Pulmonary artery endothelial cell (primary cell): ENCODE data around the gene CD86. TPM values are rescaled to one million over a fixed set of nuclear protein-coding genes. Genes with fewer than 3 reads are reported as not detected.
"Not testable (repeated sequence)": the region's sequence is repeated elsewhere in the genome, so short reads cannot be mapped to it uniquely, and the experiment has no call there.

Experiments used
- DNase-seq: peaks from one replicate; pipeline ENCODE4 v3.0.0-alpha.2; 2011; ENCODE audit warnings: low read depth, low spot score
- total RNA-seq: library from RNA; depleted of rRNA; stranded (reverse); fragments of >200 nt; gene quantifications from 2 replicates; pipeline ENCODE4 v1.2.3, GENCODE V29; 2014

The CD86 gene, protein sequence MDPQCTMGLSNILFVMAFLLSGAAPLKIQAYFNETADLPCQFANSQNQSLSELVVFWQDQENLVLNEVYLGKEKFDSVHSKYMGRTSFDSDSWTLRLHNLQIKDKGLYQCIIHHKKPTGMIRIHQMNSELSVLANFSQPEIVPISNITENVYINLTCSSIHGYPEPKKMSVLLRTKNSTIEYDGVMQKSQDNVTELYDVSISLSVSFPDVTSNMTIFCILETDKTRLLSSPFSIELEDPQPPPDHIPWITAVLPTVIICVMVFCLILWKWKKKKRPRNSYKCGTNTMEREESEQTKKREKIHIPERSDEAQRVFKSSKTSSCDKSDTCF
- not detected in 2 replicates for total RNA-seq

- DNase-seq = no peak
These were observed at the start of gene CD86 for GRCh38 chr3:122055215-122055614. Gene CD86 (plus strand): TSS chr3:122055362. CDS start chr3:122055490, 128 bp downstream.

DNA sequence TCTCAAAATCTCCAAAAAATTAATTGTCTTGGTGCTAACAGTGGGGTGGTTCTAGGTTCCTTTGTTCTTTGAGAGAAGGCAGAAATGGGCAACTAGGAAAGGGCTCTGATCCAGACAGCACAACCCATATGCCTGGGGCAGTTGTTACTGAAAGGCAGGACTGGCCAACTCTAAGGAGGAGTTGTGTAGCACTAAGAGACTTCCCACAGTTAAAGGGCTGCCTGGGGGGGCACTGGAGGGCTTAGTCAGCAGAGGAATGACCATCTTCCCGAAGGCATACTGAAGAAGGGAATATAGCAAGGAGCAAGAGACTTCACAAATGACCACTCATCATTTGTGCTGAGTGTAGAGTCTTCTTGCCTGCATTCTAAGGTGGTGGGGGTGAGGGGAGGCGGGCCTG lies 48.9 kb upstream of the CD86 start:
- DNase-seq = no peak

DNA sequence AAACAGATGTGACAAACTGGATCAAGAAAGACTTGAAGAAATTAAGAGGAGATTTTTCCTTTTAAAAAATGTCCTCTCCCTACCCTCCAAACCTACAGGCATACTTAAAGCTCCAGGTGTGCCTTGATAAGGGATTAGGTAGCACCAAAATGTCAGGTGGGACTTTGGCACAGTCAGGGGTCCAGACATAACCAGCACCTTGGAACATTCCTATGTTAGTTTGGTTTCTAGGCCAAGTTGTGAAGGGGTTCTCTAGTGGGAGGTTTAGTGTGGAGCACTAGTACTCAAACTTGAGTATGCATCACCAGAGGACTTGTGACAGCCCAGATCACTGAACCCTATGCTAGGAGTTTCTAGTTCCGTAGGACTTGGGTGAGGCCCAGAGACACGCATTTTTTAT lies 47.0 kb upstream of the CD86 start:
- DNase-seq = no peak

DNA sequence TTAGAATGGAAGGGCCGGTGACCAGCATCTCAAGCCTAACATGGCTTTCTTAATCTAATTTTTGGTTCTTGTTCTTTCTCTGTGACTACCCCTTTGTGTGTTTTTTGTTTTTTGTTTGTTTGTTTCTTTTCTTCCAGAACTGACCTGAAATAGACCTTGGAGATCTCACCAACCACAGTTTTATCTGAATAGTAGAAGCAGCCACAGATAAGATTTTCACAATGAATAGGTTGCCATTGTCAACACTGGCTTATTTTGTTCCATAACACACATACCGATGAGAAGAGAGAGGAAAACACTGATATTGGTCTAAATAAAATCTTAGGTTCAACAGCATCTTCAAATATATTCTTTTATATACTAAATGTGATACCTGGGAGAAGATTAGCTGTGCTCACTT lies 44.7 kb upstream of the CD86 start:
- DNase-seq = no peak

- DNase-seq = no peak
These were observed 43.8 kb upstream of the CD86 start for GRCh38 chr3:122011396-122011795.

DNA sequence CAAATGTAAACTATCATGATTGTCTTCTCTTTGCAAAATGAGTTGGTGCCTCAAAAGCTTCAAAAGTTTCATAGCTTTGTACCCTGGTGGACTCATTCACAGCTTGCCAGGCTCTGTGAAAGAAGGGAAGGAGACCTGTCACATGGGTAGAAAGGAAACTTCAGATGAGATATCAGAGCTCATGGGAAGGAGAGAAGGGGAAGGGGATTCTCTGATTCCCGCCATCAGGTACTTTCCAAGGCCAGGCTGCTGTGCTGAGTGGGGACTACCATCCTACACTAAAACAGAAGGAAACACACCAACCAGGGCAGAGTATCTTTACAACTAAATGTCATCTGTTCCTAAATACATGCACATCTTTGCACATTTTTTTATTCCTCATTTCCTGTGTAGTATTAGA lies 42.3 kb upstream of the CD86 start:
- no peak for DNase-seq

DNA sequence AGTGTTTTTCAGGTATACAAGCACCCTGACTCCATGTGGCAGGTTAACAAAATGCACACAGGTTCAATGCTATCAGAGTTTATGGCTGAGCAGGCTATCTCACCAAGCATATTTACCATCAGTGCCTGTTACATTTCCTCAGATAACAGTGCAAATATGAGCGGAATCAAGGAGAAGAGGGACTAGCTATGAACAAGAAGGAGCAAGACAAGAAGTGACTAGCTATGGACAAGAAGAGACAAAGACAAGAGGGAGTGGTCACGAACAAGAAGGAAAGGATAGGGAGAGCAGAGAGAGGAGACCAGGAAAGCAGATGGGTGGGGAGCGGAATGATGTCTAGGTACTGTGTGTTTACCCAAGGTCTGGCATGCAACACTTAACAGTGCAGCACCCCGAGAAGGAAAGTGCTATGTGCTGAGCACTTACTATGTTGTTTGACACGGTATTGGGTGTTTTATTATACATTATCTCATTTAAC lies 41.7 kb upstream of the CD86 start:
- no peak for DNase-seq

DNA sequence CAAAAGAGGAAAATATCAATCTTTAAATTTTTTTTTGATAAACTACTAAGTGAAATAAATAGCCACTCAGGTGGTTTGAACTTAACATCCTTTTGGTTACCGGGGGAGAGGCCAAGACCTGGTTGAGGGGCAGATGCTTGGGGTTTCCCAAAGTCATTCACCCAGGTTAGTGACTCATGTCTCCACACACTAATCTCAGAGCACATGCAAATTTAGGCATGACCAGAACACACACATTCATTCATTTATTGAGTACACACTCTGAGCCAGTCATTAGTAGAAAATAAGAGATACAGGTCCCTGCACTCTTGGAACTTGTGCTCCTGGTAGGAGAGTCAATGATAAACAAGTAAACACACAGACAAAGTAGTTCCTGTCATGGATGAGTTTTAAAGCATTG lies 40.4 kb upstream of the CD86 start:
- no peak for DNase-seq

- no peak for DNase-seq
These were observed 35.7 kb upstream of the CD86 start for GRCh38 chr3:122019493-122019892.

GRCh38 chr3:122021037-122021436 lies 34.1 kb upstream of the CD86 start:
- DNase-seq = no peak

- no peak for DNase-seq
These were observed 33.3 kb upstream of the CD86 start, which contains the start of gene ILDR1 for GRCh38 chr3:122021811-122022401. Gene ILDR1 (minus strand): TSS chr3:122022247. CDS start chr3:122022077, 170 bp downstream.

GRCh38 chr3:122023335-122023910 lies 31.7 kb upstream of the CD86 start:
- no peak for DNase-seq

DNA sequence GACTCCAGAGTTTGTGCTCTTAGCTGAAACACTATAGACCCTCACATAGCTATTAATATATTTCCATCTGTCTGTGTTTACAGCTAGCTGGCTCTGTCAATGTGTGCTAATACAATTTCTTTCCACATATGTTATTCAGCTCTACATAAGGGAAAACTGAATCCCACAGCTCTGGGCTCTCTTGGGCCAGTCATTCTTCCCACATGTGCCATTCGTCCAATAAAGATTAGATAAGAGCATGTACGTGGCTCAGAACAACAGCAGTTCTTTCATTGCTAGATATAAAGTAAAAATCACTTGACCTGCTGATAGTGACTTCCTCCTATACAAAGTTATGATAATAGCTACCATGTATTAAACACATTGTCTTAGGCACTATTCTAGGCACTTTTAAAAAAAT lies 30.4 kb upstream of the CD86 start:
- no peak for DNase-seq

GRCh38 chr3:122025296-122025695 lies 29.9 kb upstream of the CD86 start:
- no peak for DNase-seq

DNA sequence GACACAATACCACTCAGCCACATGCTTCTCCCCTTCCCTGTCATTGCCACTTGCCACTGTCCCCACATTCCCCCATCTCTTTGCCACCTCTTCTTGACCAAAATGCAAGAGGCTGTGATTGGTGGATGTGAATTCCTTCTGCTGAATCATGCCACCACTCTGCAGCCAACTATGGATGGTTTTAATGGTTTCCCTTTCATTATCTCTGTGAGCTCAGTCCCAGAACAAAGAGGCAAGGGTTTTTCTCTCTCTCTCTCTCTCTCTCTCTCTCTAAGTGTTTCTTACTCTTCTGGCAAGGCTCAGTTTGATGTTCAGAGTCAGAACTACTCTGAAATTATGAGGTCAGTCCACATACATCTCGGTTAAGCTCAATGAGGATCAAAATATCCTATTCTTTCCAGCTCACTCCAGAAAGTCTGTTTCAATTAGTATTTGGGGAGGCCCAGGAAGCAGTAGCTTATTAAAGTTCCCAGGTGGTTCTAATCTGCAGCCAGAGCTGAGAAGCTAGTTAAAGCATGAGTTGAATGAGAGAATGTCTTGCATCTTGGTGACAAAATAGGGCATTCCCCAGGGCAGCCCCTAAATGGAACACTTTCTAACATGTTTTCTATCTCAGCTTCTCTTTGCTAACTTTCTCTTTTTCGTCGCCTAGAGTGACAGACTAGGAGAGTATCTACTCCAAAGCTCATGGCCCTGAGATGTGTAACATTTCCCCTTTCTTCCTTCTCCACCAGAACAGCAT lies 24.6 kb upstream of the CD86 start:
- no peak for DNase-seq

DNA sequence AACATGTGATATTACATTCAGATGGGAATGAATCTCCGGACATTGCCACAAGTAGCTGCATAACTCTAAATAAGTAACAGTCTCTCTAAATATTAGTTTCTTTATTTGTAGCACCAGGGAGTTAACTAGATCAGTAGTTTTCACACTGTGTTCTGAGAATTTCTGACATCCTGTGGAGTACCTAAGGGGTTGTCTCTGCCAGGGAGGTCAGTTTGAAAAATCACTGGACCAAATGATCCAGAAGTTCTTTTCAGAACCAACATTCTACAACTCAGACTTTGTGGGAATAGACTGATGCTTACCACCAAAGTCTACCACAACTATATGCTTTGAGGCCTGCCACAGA lies 24.1 kb upstream of the CD86 start:
- DNase-seq = no peak

DNA sequence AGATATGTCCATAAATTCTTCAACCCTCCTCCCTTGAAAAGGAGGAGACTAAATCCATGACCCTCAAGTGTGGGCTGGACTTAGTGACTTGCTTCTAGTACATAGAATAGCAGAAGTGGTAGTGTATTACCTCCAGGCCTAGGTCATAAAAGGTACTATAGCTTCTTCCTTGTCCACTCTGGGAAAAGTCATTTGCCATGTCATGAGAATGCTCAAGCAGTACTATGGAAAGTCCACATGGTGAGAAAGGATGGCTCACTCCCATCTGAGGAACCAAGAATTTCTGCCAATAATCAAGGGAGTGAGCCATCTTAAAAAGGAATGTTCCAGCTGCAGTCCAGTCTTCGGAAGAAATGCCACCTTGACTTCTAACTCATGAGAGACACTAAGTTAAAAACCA lies 22.6 kb upstream of the CD86 start:
- DNase-seq = no peak

- no peak for DNase-seq
These were observed 22.1 kb upstream of the CD86 start for GRCh38 chr3:122033023-122033422.

DNA sequence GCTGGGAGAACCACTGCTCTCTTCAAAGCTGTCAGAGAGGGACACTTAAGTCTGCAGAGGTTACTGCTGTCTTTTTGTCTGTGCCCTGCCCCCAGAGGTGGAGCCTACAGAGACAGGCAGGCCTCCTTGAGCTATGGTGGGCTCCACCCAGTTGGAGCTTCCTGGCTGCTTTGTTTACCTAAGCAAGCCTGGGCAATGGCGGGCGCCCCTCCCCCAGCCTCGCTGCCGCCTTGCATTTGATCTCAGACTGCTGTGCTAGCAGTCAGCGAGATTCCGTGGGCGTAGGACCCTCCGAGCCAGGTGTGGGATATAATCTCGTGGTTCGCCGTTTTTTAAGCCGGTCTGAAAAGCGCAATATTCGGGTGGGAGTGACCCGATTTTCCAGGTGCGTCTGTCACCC lies 7.9 kb upstream of the CD86 start:
- DNase-seq = not testable (repeated sequence)

DNA sequence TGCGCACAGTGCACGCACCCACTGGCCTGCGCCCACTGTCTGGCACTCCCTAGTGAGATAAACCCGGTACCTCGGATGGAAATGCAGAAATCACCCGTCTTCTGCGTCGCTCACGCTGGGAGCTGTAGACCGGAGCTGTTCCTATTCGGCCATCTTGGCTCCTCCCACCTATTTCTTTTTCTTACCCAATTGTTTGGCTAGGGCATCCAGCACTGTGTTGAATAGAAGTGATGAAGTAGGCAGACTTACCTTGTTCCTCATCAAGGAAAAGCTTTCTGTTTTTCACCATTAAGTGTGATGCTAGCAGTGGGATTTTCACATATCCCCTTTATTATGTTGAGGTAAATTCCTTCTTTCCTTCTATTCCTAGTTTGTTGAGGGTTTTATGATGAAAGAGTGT lies 7.4 kb upstream of the CD86 start:
- DNase-seq = not testable (repeated sequence)

GRCh38 chr3:122052968-122053367 lies 2.2 kb upstream of the CD86 start:
- no peak for DNase-seq

GRCh38 chr3:122057671-122058070 lies 2.5 kb downstream of the CD86 start:
- DNase-seq = no peak
